SJCRH30 (cell line): ENCODE measurements around the gene GCFC2. TPM values are rescaled to one million over a fixed set of nuclear protein-coding genes. Genes with fewer than 3 reads are reported as not detected.

Source experiments
- DNase-seq, 2 experiments: peaks; one replicate each; pipeline ENCODE4 v3.0.0-alpha.2; 2015 to 2020
- H3K27ac ChIP-seq: fragments of 250-450 bp; sonication (Bioruptor Pico); 2 replicates; pipeline ENCODE4 v1.5.1; 2020; ENCODE audit warnings: mild to moderate bottlenecking, moderate library complexity
- H3K27me3 ChIP-seq: fragments of 250-450 bp; sonication (Bioruptor Pico); 2 replicates; pipeline ENCODE4 v1.5.1; 2020; ENCODE audit warnings: mild to moderate bottlenecking, moderate library complexity
- H3K36me3 ChIP-seq: fragments of 250-450 bp; sonication (Bioruptor Pico); 2 replicates; pipeline ENCODE4 v1.5.1; 2020; ENCODE audit warnings: mild to moderate bottlenecking, moderate library complexity
- H3K4me1 ChIP-seq: fragments of 250-450 bp; sonication (Bioruptor Pico); 2 replicates; pipeline ENCODE4 v1.5.1; 2020; ENCODE audit warnings: mild to moderate bottlenecking, moderate library complexity
- H3K4me3 ChIP-seq: fragments of 250-450 bp; sonication (Bioruptor Pico); 2 replicates; pipeline ENCODE4 v1.5.1; 2020; ENCODE audit warnings: mild to moderate bottlenecking, moderate library complexity
- H3K9me3 ChIP-seq: fragments of 250-450 bp; sonication (Bioruptor Pico); replicated peaks from 2 replicates; pipeline ENCODE4 v1.5.1; 2020; ENCODE audit warnings: mild to moderate bottlenecking, moderate library complexity
- total RNA-seq: library from RNA; depleted of rRNA; stranded (reverse); fragments of >200 nt; shearing (Covaris generic); gene quantifications from 2 replicates; pipeline ENCODE4 v1.2.3, GENCODE V29; 2014

Gene GCFC2
- total RNA-seq, 1 experiment from 2014 or later: 41.1 TPM

DNA sequence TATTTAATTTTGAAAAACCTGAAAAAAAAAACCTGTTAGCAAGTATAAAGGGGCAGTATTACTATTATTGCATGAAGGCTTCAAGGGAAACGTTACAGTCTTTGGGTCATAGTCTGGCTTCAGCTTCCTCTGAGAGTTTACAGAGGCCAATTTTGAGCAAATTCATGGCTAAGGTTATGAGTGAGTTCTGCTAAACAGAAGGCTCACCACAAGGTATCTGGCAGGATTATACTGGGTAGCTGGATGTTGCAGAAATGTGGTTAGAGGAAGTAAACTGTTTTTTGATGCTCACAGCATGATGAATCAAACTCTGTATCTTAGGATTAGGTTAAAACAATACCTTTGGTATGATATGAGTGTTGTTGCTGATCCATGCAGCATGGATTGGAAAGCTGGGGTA is 54.9 kb downstream of the GCFC2 start:
- H3K27ac ChIP-seq: no peak overlapping the region
- H3K36me3 ChIP-seq: peaks cover 89% of the 10 kb centered on the region
- no peaks in the 10 kb centered on the region for H3K4me1 ChIP-seq
- DNase-seq: no peak
- H3K9me3 ChIP-seq: no peaks in the 10 kb centered on the region
- H3K27me3 ChIP-seq: no peaks in the 10 kb centered on the region
- H3K4me3 ChIP-seq: no peak overlapping the region

DNA sequence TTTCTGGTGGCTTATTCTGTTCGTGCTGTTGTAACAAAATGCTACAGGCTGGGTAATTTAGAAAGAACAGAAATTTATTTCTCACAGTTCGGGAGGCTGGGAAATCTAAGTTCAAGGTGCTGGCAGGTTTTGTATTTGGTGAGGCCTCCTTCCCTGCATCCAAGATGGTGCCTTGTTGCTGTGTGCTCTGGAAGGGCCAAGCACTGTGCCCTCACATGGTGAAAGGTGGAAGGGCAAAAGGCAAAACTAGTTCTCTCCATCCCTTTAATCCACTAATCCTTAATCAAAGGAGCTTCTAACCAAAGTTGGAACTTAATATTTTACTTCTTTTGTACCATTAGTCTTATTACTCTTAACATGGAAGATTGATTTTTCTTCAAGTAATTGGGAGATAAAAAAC is 56.7 kb downstream of the GCFC2 start:
- no peaks in the 10 kb centered on the region for H3K9me3 ChIP-seq
- no peaks in the 10 kb centered on the region for H3K27me3 ChIP-seq
- H3K4me3 ChIP-seq: no peak overlapping the region
- no peak for DNase-seq
- H3K4me1 ChIP-seq: no peaks in the 10 kb centered on the region
- no peak overlapping the region for H3K27ac ChIP-seq
- peaks cover 83% of the 10 kb centered on the region for H3K36me3 ChIP-seq

DNA sequence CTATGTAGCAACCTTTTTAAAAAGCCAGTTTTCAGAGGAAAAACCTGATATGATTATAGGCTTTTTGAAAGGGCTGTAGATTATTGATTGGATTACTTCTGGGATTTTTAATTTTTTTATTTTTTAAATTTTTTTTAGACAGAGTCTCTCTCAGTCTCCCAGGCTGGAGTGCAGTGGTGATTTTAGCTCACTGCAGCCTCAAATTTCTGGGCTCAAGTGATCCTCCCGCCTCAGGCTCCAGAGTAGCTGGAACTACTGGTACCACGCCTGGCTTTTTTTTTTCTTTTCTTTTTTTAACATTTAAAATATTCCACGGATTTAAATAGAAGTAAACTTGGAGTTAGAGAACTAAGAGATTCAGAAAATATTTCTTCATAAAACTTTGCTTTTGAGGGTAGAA is 62.9 kb downstream of the GCFC2 start:
- H3K27ac ChIP-seq: no peak overlapping the region

DNA sequence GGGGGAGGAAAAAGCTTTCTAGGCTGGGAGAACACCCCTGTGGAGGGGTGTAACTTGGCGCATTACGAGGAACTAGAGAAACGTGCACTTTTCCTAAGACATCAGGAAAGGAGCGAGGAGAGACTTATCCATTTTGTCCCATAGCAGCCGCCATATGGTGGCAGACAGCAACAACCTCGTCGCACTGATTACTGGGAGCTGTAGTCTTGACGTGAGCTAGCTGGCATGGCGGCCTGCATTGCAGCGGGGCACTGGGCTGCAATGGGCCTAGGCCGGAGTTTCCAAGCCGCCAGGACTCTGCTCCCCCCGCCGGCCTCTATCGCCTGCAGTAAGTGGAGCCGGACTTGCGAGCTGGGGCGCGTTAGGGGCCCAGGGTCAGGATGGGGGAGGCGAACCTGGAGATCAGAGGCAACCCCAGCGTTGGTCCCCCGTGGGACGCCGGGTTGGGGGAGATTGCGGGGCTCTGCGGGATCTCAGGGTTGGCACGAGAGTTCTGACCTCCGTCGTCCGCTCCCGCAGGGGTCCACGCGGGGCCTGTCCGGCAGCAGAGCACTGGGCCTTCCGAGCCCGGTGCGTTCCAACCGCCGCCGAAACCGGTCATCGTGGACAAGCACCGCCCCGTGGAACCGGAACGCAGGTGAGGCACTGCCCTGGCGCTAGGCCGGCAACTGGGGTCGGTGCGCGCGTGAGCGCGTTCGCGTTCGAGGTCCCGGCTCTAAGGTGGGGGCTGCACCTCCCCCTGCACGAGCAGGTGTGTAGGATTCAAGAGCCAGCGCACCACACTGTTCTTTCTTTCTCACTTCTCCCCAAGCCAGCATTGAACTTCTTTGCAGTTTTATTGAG is 63.9 kb downstream of the GCFC2 start, which contains the start of gene MRPL19:
Gene MRPL19 (plus strand): TSS at position 201 of the 843 bp plus-strand sequence. CDS start 25 bp downstream, at position 226.
- Histone ChIP-seq H3K36me3 (peaks cover 19% of the 10 kb centered on the region), H3K27ac (peak within 1 kb of the TSS; percentile 83), H3K4me1 (no peaks in the 10 kb centered on the region), H3K4me3 (peak within 1 kb of the TSS; percentile 98), H3K9me3 (no peaks in the 10 kb centered on the region), H3K27me3 (no peaks in the 10 kb centered on the region)
- peak; percentile 91 to 94 for DNase-seq

More for the DNA sequence above, 62.9 kb downstream of the GCFC2 start:
- Histone ChIP-seq H3K9me3 (no peaks in the 10 kb centered on the region), H3K4me3 (peak overlapping the region; percentile 98), H3K4me1 (no peaks in the 10 kb centered on the region), H3K27me3 (no peaks in the 10 kb centered on the region), H3K36me3 (peaks cover 28% of the 10 kb centered on the region)
- peak in 1 of 2 experiments; percentile 15 for DNase-seq

DNA sequence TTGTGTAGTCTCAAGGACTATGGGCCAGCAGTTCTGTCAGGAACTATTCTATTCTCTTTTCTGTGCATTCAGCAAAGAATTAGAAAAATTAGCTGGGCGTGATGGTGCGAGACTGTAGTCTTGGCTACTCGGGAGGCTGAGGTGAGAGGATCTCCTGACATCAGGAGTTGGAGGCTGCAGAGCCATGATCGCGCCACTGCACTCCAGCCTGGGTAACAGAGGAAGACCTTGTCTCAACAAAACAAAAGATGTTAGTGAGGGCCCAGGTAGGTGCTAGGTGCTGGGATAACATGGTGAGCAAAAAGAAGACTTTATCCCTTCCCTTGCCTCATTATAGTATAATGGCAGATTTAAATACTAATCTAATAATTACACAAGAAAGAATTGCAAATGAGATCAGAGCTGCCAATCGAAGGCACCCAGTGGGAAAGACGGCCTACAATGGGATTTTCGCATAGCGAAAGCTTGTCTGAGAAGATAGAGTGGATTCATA is 64.6 kb downstream of the GCFC2 start:
- no peaks in the 10 kb centered on the region for H3K4me1 ChIP-seq
- H3K36me3 ChIP-seq: peaks cover 14% of the 10 kb centered on the region
- H3K4me3 ChIP-seq: peak overlapping the region; percentile 98
- no peaks in the 10 kb centered on the region for H3K27me3 ChIP-seq
- H3K27ac ChIP-seq: peak overlapping the region; percentile 83
- H3K9me3 ChIP-seq: no peaks in the 10 kb centered on the region
- DNase-seq: peak in 1 of 2 experiments; percentile 10

DNA sequence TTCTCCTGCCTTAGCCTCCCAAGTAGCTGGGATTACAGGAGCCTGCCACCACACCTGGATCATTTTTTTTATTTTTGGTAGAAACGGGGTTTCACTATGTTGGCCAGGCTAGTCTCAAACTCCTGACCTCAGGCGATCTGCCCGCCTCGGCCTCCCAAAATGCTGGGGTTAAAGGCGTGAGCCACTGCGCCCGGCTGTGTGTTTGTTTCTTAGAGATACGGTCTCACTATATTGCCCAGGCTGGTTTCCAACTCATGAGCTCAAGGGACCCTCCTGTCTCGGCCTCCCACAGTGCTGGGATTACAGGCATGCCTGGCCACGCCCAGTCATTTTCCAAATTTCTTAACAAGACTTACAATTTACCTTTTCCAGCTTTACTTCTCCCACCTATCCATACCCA is 65.1 kb downstream of the GCFC2 start:
- Histone ChIP-seq H3K36me3 (peaks cover 11% of the 10 kb centered on the region), H3K9me3 (no peaks in the 10 kb centered on the region), H3K27me3 (no peaks in the 10 kb centered on the region), H3K4me1 (peaks cover 5% of the 10 kb centered on the region; the same call in 1 of the 2 replicates), H3K4me3 (no peak overlapping the region), H3K27ac (no peak overlapping the region)
- DNase-seq: no peak

DNA sequence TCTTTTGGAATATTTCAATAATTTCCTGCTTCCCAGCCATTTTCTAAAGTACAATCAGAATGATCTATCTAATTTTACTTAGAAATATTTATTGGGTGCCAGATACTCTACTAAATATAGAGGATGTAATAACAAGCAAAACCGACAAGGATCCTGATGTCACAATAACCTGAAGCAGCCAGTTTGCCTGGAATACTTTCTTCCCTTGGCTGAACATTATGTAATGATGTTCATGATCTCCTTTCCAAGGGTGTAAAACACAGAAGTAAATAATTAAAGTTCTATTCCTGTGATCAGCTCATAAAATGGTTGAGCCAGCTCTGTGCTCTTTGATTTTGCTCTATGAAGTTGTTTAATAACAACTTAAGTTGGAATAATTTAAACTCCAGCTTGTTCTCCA is 66.7 kb downstream of the GCFC2 start:
- H3K4me3 ChIP-seq: no peak overlapping the region
- H3K4me1 ChIP-seq: peaks cover 5% of the 10 kb centered on the region; the same call in 1 of the 2 replicates
- H3K27ac ChIP-seq: no peak overlapping the region
- H3K9me3 ChIP-seq: no peaks in the 10 kb centered on the region
- no peaks in the 10 kb centered on the region for H3K27me3 ChIP-seq
- no peak for DNase-seq
- peaks cover 2% of the 10 kb centered on the region; the same call in 1 of the 2 replicates for H3K36me3 ChIP-seq

DNA sequence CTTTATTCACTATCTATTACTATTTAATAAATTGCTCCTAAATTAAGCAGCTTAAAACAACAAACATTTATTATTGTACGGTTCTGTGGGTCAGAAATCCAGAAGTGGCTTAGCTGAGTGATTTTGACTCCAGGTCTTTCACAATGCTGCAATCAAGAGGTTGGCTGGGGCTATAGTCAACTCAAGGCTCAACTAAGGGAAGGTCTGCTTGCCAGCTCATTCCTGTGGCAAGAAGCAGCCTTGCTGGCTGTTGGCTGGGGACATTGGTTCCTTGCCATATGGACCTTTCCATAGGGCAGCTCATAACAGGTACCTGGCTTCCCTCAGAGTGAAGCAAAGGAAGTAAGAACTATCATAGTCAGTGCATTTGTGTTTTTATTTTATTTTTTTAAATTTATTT is 69.1 kb downstream of the GCFC2 start:
- Histone ChIP-seq H3K4me3 (no peak overlapping the region), H3K27me3 (no peaks in the 10 kb centered on the region), H3K36me3 (no peaks in the 10 kb centered on the region), H3K27ac (no peak overlapping the region), H3K4me1 (peaks cover 5% of the 10 kb centered on the region; the same call in 1 of the 2 replicates), H3K9me3 (no peaks in the 10 kb centered on the region)
- no peak for DNase-seq

DNA sequence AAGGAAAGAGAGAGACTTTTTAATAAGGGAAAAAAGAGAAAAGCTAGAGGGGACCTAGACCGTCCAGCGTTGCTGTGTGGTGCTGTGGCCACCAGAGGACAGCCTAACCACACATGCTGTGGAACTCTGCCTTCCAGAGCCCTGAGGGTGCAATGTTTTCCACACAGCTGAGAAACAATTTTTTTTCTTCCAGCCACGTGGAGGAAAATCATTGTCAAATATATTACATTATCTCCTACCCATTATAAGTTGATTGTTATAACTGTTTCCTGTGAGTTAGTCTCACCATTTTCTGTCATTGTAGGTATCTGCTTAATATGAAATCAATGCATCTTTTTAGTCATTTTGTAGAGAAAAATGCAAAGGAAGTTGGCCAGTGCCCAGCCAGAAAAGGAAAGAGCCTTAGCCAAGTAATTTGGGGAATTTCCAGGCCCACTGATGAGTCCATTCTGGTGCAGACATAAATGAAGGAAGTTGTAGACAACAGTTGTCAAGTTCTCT is 70.0 kb downstream of the GCFC2 start:
- no peaks in the 10 kb centered on the region for H3K36me3 ChIP-seq
- no peaks in the 10 kb centered on the region for H3K27me3 ChIP-seq
- H3K9me3 ChIP-seq: no peaks in the 10 kb centered on the region
- H3K27ac ChIP-seq: no peak overlapping the region
- DNase-seq: peak; percentile 64 to 85
- H3K4me1 ChIP-seq: peaks cover 5% of the 10 kb centered on the region; the same call in 1 of the 2 replicates
- no peak overlapping the region for H3K4me3 ChIP-seq

DNA sequence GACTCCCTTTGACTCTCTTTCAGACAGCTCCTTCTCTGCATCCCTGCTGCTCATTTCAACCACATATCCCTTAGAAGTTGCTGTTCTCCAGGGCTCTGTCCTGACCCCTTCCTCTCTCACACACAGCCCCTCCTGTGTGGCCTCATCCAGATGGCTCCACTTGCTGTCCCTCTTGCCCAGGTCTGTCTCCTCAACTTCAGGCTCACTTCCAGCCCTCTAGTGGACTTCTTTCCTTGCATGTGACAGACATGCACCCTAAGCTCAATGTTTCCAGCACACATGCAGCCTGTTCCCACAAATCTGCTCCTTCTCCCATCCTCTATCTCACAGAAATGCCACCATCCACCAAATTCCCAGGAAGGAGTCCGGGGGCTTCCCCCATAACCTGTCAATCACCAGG is 73.1 kb downstream of the GCFC2 start:
- Histone ChIP-seq H3K36me3 (no peaks in the 10 kb centered on the region), H3K27ac (no peak overlapping the region), H3K9me3 (no peaks in the 10 kb centered on the region), H3K4me1 (peaks cover 5% of the 10 kb centered on the region; the same call in 1 of the 2 replicates), H3K4me3 (no peak overlapping the region), H3K27me3 (no peaks in the 10 kb centered on the region)
- DNase-seq: no peak

DNA sequence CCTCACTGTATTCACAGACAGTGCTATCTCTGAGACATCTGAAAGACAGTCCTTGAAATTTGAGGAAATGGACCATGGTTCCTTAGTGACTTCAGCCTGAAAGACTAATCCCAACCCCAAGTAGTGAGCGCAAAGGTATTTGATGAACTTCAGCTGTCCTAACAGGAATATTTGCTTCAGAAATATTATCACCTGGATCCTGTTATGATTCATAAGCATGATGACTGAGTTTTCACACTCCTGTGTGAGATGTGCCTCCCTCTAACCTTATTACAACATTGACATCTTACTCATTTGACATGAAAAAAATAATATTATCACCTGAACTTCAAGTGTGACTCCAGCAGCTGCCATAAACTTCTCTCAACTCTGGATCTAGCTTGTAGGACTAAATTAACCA is 75.8 kb downstream of the GCFC2 start:
- Histone ChIP-seq H3K9me3 (no peaks in the 10 kb centered on the region), H3K27me3 (no peaks in the 10 kb centered on the region), H3K4me3 (no peak overlapping the region), H3K36me3 (no peaks in the 10 kb centered on the region), H3K27ac (no peak overlapping the region), H3K4me1 (no peaks in the 10 kb centered on the region)
- DNase-seq: no peak

DNA sequence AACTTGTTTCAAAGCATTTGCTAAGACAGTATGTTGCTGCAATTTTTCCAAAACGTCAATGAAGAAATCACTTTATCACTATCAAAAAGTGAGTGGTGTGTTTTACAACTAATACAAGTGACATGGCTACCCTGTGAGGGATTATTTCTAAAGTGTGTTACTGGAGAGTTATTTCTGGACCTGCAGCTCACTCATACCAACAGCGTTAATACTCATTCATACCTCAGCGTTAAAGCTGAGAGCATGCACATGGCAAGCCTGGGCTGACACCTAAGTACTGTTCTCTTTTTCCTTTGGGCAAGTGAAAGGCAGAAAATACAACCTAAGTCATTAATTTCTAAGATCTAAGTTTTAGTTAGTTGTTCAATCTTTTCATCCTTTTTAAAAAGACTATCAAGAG is 77.1 kb downstream of the GCFC2 start:
- Histone ChIP-seq H3K27me3 (peaks cover 2% of the 10 kb centered on the region; the same call in 1 of the 2 replicates), H3K36me3 (no peaks in the 10 kb centered on the region)
- DNase-seq: no peak

DNA sequence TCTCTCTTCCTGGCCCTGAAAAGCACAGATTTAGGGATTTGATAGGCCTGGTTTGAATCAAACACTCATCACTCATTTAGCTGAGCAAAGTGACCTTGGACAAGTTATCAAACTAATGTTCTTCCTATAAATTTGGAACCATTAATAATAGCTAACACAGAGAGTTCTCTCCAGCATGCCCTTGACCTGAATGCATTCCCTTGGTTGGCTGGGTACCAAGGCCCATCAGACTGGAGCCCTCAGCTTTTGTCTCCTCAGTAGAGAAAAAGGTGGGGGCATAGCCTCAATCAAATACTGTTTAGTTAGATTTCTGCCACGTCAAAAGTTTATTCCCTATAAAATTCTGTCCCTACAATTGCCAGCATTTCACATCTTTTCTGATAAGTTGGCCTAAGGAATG is 77.9 kb downstream of the GCFC2 start:
- peaks cover 4% of the 10 kb centered on the region; the same call in 1 of the 2 replicates for H3K27me3 ChIP-seq
- no peak overlapping the region for H3K4me3 ChIP-seq
- DNase-seq: no peak
- H3K9me3 ChIP-seq: no peaks in the 10 kb centered on the region
- no peaks in the 10 kb centered on the region for H3K36me3 ChIP-seq
- no peaks in the 10 kb centered on the region for H3K4me1 ChIP-seq
- H3K27ac ChIP-seq: no peak overlapping the region

More for the DNA sequence above, 77.1 kb downstream of the GCFC2 start:
- H3K27ac ChIP-seq: no peak overlapping the region
- no peaks in the 10 kb centered on the region for H3K9me3 ChIP-seq
- no peak overlapping the region for H3K4me3 ChIP-seq
- H3K4me1 ChIP-seq: no peaks in the 10 kb centered on the region

DNA sequence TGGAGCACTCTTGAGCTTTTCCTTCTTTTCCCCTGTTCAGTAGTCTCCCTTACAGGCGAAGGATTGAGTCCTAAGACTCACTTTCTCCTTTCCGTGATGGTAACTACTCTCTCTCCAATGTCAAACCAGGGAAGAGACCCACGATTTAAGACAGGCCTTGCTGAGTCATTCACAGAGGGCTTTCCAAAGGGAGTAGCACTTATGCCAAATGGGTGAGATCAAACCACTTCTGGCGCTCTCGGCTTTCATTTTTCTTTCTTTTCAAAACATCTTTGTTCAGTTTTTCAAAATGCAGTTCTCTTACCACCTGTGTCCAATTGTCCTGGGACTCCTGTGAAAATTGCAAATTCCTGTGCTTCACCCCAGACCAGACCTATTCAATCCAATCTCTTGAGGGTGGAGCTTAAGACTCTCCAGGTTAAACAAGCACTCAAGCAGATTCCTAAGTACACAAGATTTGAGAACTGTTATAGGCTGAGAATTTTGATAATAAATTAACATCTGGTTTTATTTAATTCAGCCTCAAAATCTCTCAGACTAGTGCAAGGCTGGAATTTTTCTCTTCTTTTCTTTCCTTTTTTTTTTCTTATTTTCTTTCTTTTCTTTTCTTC is 78.5 kb downstream of the GCFC2 start:
- Histone ChIP-seq H3K27ac (no peak overlapping the region), H3K4me1 (no peaks in the 10 kb centered on the region), H3K9me3 (no peaks in the 10 kb centered on the region), H3K27me3 (peaks cover 4% of the 10 kb centered on the region; the same call in 1 of the 2 replicates), H3K36me3 (no peaks in the 10 kb centered on the region), H3K4me3 (no peak overlapping the region)
- no peak for DNase-seq
